Measurements from ENCODE around the gene CCDC34. TPM values are rescaled to one million over a fixed set of nuclear protein-coding genes. Genes with fewer than 3 reads are reported as not detected.
"Not testable (repeated sequence)": the region's sequence is repeated elsewhere in the genome, so short reads cannot be mapped to it uniquely, and the experiment has no call there.

Gene CCDC34
- total and polyA plus RNA-seq, 5 donors from 2014 or later = 1.3 to 3.1 (median 2.0) TPM

DNA sequence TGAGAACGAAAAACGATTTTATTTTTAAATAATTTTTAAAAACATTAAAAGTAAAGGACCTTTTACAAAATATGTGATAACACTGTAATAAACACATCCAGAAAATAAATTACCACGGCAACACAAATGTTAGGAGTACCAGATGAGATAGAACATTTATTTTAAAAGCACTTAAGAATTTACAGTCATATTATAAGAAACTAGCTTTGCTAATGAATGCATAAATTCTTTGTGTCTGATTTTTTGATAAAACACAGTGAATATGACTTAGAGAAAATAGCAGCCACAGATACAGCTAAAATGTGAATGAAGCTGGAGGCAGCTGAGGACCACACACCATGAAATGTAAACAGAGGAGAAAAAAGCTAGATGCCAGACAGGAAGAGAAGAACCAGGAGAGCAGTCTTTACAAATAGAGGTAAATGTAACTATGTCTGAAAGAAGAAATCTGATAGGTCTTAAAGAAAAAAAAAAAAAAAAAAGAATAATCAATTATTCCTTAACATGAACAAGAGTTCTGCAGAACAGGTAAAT is 14.6 kb downstream of the CCDC34 start:
- Histone ChIP-seq H3K4me1 (ENCODE audit: control insufficient read depth, insufficient read depth, low read length, poor library complexity, severe bottlenecking) (no peaks in the 10 kb centered on the region), H3K9me3 (ENCODE audit: control insufficient read depth in 2 of 2, low read length in 2 of 2) (no peaks in the 10 kb centered on the region), H3K27ac (ENCODE audit: insufficient read depth, low read length, poor library complexity, severe bottlenecking) (no peak overlapping the region), H3K27me3 (ENCODE audit: control insufficient read depth, insufficient read depth, low read length) (no peaks in the 10 kb centered on the region), H3K4me3 (ENCODE audit: low read depth, low read length) (no peak overlapping the region), H3K36me3 (ENCODE audit: control insufficient read depth, insufficient read depth, low read length) (no peaks in the 10 kb centered on the region)
- H3K9me3 Mint-ChIP-seq = no peaks in the 10 kb centered on the region
- peak overlapping the region in 1 of 3 donors; percentile 81 for H3K27ac Mint-ChIP-seq
- H3K27me3 Mint-ChIP-seq = no peaks in the 10 kb centered on the region
- H3K36me3 Mint-ChIP-seq = peaks cover 15% of the 10 kb centered on the region
- no peak for ATAC-seq (ENCODE audit: low read depth in 2 of 2)
- no peak overlapping the region for H3K4me3 Mint-ChIP-seq
- no peak for DNase-seq
- no peaks in the 10 kb centered on the region for H3K4me1 Mint-ChIP-seq

DNA sequence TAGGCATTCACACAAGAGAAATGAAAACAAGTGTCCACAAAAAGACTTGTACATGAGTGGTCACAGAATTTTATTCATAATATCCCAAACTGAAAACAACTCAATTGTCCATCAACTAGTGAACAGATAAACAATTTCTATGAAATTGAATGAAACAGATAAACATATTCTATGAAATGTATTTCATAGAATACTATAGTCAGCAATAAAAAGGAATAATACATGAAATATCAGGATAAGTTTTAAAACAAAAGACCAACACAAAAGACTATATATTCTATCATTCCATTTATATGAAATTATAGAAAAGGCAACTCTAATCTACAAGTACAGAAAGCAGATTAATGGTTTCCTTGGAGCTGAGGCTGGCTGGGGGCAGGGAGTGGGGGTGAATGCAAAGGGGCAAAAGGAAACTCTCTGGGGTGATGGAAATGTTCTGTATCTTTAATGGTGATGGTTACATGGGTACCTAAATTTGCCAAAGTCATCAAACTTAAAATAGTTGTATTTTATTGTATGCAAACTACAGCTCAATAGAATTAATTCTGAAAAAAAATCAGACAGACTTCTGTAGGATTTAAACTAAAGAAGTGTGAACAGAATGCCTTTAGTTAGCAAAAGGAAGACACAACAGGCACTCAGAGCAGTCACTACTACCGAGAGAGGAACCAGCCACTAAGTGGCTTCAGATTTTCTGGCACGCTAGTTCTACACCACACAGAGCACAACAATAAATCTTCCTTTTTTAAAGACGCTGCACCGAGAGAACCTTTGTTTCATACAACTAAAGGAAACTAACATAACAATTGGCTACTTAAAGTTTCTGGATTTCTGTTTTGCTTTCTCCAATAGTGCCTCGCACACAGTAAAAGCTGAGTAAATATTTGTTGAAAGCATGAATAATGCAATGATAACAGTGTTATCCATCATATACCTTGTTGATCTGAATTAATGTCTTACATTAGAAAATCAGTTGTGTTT is 15.4 kb downstream of the CCDC34 start:
- Histone ChIP-seq H3K4me1 (ENCODE audit: control insufficient read depth, insufficient read depth, low read length, poor library complexity, severe bottlenecking) (no peaks in the 10 kb centered on the region), H3K4me3 (ENCODE audit: low read depth, low read length) (no peak overlapping the region), H3K27me3 (ENCODE audit: control insufficient read depth, insufficient read depth, low read length) (no peaks in the 10 kb centered on the region), H3K36me3 (ENCODE audit: control insufficient read depth, insufficient read depth, low read length) (no peaks in the 10 kb centered on the region), H3K27ac (ENCODE audit: insufficient read depth, low read length, poor library complexity, severe bottlenecking) (no peak overlapping the region), H3K9me3 (ENCODE audit: control insufficient read depth in 2 of 2, low read length in 2 of 2) (no peaks in the 10 kb centered on the region)
- no peaks in the 10 kb centered on the region for H3K27me3 Mint-ChIP-seq
- no peak overlapping the region for H3K27ac Mint-ChIP-seq
- no peak for ATAC-seq (ENCODE audit: low read depth in 2 of 2)
- no peaks in the 10 kb centered on the region for H3K9me3 Mint-ChIP-seq
- DNase-seq = no peak
- peaks cover 15% of the 10 kb centered on the region for H3K36me3 Mint-ChIP-seq
- peaks cover 0 to 1% (median 0%) of the 10 kb centered on the region in 4 donors for H3K4me1 Mint-ChIP-seq
- H3K4me3 Mint-ChIP-seq = no peak overlapping the region

DNA sequence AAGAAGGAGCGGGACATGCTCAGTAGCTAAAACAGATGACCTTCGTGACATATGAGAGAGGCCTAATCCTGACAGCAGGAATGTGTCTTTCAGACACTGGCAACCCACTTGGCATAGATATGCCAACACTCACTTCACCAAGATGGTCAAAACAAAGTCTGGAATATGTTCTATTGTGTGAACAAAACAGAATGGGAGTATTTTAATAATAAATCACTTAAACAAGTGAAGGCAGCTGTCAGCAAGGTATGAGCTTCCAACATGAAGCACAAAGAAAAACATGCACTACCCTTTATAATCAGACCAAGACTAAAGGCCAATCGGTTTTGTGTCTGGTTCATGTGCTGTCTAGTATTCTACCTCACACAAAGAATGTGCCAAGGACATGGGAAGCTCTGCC is 23.1 kb downstream of the CCDC34 start:
- H3K4me3 Mint-ChIP-seq = no peak overlapping the region
- H3K4me1 Mint-ChIP-seq = peaks cover 0 to 1% (median 0%) of the 10 kb centered on the region in 4 donors
- peaks cover 16% of the 10 kb centered on the region for H3K36me3 Mint-ChIP-seq
- Histone ChIP-seq H3K4me3 (ENCODE audit: low read depth, low read length) (no peak overlapping the region), H3K36me3 (ENCODE audit: control insufficient read depth, insufficient read depth, low read length) (no peaks in the 10 kb centered on the region), H3K27ac (ENCODE audit: insufficient read depth, low read length, poor library complexity, severe bottlenecking) (no peak overlapping the region), H3K9me3 (ENCODE audit: control insufficient read depth in 2 of 2, low read length in 2 of 2) (no peaks in the 10 kb centered on the region), H3K27me3 (ENCODE audit: control insufficient read depth, insufficient read depth, low read length) (no peaks in the 10 kb centered on the region), H3K4me1 (ENCODE audit: control insufficient read depth, insufficient read depth, low read length, poor library complexity, severe bottlenecking) (no peaks in the 10 kb centered on the region)
- no peaks in the 10 kb centered on the region for H3K9me3 Mint-ChIP-seq
- H3K27me3 Mint-ChIP-seq = no peaks in the 10 kb centered on the region
- ATAC-seq (ENCODE audit: low read depth in 2 of 2) (no peak), DNase-seq (no peak)
- H3K27ac Mint-ChIP-seq = no peak overlapping the region

DNA sequence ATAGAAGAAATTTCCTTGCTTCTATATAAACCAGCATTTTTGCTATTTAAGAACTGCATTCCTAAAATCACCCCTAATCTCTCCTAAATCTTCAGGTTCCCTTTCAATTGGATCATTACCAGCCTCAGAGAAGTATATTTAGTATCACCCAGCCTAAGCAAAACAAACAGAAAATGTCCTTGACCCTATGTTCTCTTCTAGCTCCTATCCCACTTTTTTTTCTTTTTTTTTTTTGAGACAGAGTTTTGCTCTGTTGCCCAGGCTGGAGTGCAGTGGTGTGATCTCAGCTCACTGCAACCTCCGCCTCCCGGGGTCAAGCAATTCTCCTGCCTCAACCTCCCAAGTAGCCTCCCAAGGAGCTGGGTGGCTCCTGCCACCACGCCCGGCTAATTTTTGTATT is 28.3 kb downstream of the CCDC34 start:
- H3K27me3 Mint-ChIP-seq; H3K9me3 ChIP-seq (ENCODE audit: control insufficient read depth in 2 of 2, low read length in 2 of 2); ATAC-seq (ENCODE audit: low read depth in 2 of 2); H3K4me1 Mint-ChIP-seq; H3K36me3 ChIP-seq (ENCODE audit: control insufficient read depth, insufficient read depth, low read length); DNase-seq; H3K9me3 Mint-ChIP-seq; H3K4me3 Mint-ChIP-seq; H3K27ac Mint-ChIP-seq; H3K4me3 ChIP-seq (ENCODE audit: low read depth, low read length); H3K27ac ChIP-seq (ENCODE audit: insufficient read depth, low read length, poor library complexity, severe bottlenecking); H3K4me1 ChIP-seq (ENCODE audit: control insufficient read depth, insufficient read depth, low read length, poor library complexity, severe bottlenecking); H3K27me3 ChIP-seq (ENCODE audit: control insufficient read depth, insufficient read depth, low read length): not testable (repeated sequence)
- peaks cover 20% of the 10 kb centered on the region for H3K36me3 Mint-ChIP-seq

DNA sequence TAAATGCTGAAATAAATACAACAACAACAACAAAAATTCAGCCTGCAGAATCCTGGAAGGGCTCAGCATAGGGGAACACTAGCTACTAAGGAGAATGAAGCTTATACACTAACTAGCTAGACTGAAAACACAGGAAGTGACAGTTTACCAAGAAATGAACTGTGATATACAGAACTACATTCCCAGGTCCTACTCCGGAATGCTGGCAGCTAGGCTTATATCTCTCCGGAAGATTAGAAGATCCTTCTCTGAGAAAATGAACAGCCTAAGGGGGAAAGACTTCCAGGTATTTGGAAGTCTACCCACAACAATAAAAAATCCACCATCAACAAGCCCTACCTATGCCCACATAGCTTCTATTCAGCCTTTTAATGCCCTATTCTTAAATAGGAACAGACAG is 31.0 kb downstream of the CCDC34 start:
- H3K9me3 Mint-ChIP-seq = peaks cover 0 to 2% (median 0%) of the 10 kb centered on the region in 7 donors

DNA sequence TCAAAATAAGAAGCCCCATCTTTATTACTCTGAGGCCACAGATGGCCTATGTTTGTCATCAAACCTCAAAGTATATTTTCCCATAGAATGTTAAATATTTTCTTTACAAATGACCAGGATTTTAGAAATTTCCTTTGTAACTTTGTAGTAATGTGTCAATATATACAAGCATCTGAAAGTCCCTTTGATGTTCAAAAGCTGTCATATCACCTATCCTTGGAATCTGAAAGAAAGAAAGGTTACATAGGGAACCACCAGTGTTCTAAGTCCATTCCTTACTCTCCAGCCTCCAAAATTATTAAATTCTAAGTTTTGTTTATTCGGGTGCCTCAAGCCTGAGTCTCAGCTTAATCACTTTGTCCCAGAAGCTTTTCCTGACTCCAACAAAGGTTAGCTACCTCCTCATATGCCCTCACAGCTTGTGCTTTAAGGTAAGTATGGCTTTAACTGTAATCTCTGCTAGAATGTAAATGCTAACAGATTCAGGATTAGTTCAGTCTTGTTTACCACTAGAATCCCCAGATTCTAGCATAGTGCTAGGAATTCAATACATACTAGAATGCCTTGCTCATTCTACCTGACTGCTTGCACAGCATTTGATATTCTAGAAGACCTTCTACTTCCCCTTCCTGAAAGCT is 32.3 kb downstream of the CCDC34 start:
- no peaks in the 10 kb centered on the region for H3K4me1 Mint-ChIP-seq
- no peak for DNase-seq
- no peaks in the 10 kb centered on the region for H3K27me3 ChIP-seq (ENCODE audit: control insufficient read depth, insufficient read depth, low read length)

More for the DNA sequence above, 31.0 kb downstream of the CCDC34 start:
- H3K36me3 Mint-ChIP-seq = peaks cover 16% of the 10 kb centered on the region
- Histone ChIP-seq H3K27ac (ENCODE audit: insufficient read depth, low read length, poor library complexity, severe bottlenecking) (no peak overlapping the region), H3K27me3 (ENCODE audit: control insufficient read depth, insufficient read depth, low read length) (no peaks in the 10 kb centered on the region), H3K9me3 (ENCODE audit: control insufficient read depth in 2 of 2, low read length in 2 of 2) (no peaks in the 10 kb centered on the region), H3K4me1 (ENCODE audit: control insufficient read depth, insufficient read depth, low read length, poor library complexity, severe bottlenecking) (no peaks in the 10 kb centered on the region), H3K36me3 (ENCODE audit: control insufficient read depth, insufficient read depth, low read length) (no peaks in the 10 kb centered on the region), H3K4me3 (ENCODE audit: low read depth, low read length) (no peak overlapping the region)
- H3K27me3 Mint-ChIP-seq = no peaks in the 10 kb centered on the region
- ATAC-seq (ENCODE audit: low read depth in 2 of 2) (no peak), DNase-seq (no peak)
- no peak overlapping the region for H3K4me3 Mint-ChIP-seq
- H3K27ac Mint-ChIP-seq = no peak overlapping the region
- H3K4me1 Mint-ChIP-seq = no peaks in the 10 kb centered on the region

DNA sequence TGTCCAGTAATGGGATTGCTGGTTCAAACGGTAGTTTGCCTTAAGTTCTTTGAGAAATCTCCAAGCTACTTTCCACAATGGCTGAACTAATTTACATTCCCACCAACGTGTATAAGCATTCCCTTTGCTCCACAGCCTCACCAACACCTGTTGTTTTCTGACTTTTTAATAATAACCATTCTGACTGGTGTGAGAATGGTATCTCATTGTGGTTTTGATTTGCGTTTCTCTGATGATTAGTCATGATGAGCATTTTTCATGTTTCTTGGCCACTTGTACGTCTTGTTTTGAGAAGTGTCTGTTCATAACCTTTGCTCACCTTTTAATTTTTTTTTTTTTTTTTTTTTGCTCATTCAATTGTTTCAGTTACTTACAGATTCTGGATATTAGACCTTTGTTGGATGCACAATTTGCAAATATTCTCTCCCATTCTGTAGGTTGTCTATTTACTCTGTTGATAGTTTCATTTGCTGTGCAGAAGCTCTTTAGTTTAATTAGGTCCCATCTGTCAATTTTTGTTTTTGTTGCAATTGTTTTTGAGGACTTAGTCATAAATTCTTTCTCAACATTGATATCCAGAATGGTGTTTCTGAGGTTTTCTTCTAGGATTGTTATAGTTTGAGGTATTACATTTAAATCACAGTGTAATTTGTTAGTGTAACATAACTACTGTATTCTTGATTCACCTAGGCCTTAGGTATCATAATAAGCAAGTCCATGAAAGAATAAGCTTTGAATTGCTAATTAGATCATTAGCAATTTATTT is 33.0 kb downstream of the CCDC34 start:
- no peaks in the 10 kb centered on the region for H3K4me1 ChIP-seq (ENCODE audit: control insufficient read depth, insufficient read depth, low read length, poor library complexity, severe bottlenecking)
- Mint-ChIP-seq H3K9me3 (peaks cover 0 to 4% (median 2%) of the 10 kb centered on the region in 7 donors), H3K27ac (no peak overlapping the region), H3K36me3 (peaks cover 10% of the 10 kb centered on the region), H3K27me3 (no peaks in the 10 kb centered on the region), H3K4me1 (no peaks in the 10 kb centered on the region), H3K4me3 (no peak overlapping the region)
- H3K27me3 ChIP-seq (ENCODE audit: control insufficient read depth, insufficient read depth, low read length) = no peaks in the 10 kb centered on the region
- no peak for ATAC-seq (ENCODE audit: low read depth in 2 of 2)
- no peaks in the 10 kb centered on the region for H3K9me3 ChIP-seq (ENCODE audit: control insufficient read depth in 2 of 2, low read length in 2 of 2)
- no peaks in the 10 kb centered on the region for H3K36me3 ChIP-seq (ENCODE audit: control insufficient read depth, insufficient read depth, low read length)
- H3K27ac ChIP-seq (ENCODE audit: insufficient read depth, low read length, poor library complexity, severe bottlenecking) = no peak overlapping the region
- no peak overlapping the region for H3K4me3 ChIP-seq (ENCODE audit: low read depth, low read length)
- no peak for DNase-seq

More for the DNA sequence above, 32.3 kb downstream of the CCDC34 start:
- no peak overlapping the region for H3K27ac Mint-ChIP-seq
- Histone ChIP-seq H3K4me1 (ENCODE audit: control insufficient read depth, insufficient read depth, low read length, poor library complexity, severe bottlenecking) (no peaks in the 10 kb centered on the region), H3K36me3 (ENCODE audit: control insufficient read depth, insufficient read depth, low read length) (no peaks in the 10 kb centered on the region), H3K4me3 (ENCODE audit: low read depth, low read length) (no peak overlapping the region), H3K27ac (ENCODE audit: insufficient read depth, low read length, poor library complexity, severe bottlenecking) (no peak overlapping the region), H3K9me3 (ENCODE audit: control insufficient read depth in 2 of 2, low read length in 2 of 2) (no peaks in the 10 kb centered on the region)
- peaks cover 0 to 3% (median 1%) of the 10 kb centered on the region in 7 donors for H3K9me3 Mint-ChIP-seq
- ATAC-seq (ENCODE audit: low read depth in 2 of 2) = no peak
- H3K36me3 Mint-ChIP-seq = peaks cover 11% of the 10 kb centered on the region
- H3K27me3 Mint-ChIP-seq = no peaks in the 10 kb centered on the region
- H3K4me3 Mint-ChIP-seq = no peak overlapping the region

All from CD4-positive, CD25-positive, alpha-beta regulatory T cell (primary cell).